Effector memory CD4-positive, alpha-beta T cell (primary cell): Measurements from ENCODE around the gene ANGEL1.

Experiments
- DNase-seq, 3 donors: peaks; one replicate each; pipeline ENCODE4 v3.0.0-alpha.2; 2020
- H3K27ac ChIP-seq: 2 replicates; pipeline ENCODE4 v1.7.0; 2013; ENCODE audit warnings: mild to moderate bottlenecking, low read length, moderate library complexity; ENCODE audit not compliant: insufficient read depth, poor library complexity, severe bottlenecking
- H3K27me3 ChIP-seq: replicated peaks from 2 replicates; pipeline ENCODE4 v1.7.0; 2013; ENCODE audit warnings: mild to moderate bottlenecking, low read length; ENCODE audit not compliant: insufficient read depth, control insufficient read depth, poor library complexity, severe bottlenecking
- H3K36me3 ChIP-seq: 2 replicates; pipeline ENCODE4 v1.7.0; 2013; ENCODE audit warnings: mild to moderate bottlenecking, low read length, moderate library complexity; ENCODE audit not compliant: control insufficient read depth, insufficient read depth
- H3K4me1 ChIP-seq: 2 replicates; pipeline ENCODE4 v1.7.0; 2013; ENCODE audit warnings: low read length, mild to moderate bottlenecking; ENCODE audit not compliant: control insufficient read depth, insufficient read depth, poor library complexity, severe bottlenecking
- H3K4me3 ChIP-seq: 2 replicates; pipeline ENCODE4 v1.7.0; 2013; ENCODE audit warnings: low read length, low read depth, mild to moderate bottlenecking; ENCODE audit not compliant: insufficient read depth, poor library complexity, severe bottlenecking
- H3K9me3 ChIP-seq: 2 replicates; pipeline ENCODE4 v1.7.0; 2013; ENCODE audit warnings: mild to moderate bottlenecking, low read length, moderate library complexity; ENCODE audit not compliant: control insufficient read depth

Gene ANGEL1

DNA sequence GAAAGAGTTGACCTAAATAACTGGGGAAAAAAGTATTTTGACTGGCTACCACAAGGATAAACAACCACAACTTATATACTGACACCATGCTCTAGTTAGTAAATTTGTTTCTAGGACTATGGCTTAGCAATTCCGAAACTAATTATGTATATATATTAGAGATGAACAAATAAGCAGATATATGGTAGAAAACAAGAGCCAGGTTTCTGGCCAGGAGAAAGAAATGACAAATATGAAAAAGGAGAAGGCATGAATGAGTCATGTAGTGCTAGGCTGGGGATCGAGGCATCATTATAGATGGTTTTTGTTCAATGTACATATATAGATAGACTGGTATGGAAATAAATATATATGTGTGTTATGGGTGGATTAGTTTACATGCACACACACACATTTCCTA is 8.0 kb upstream of the ANGEL1 start:
- no peak for DNase-seq
- Histone ChIP-seq H3K4me3 (no peak overlapping the region), H3K27ac (no peak overlapping the region), H3K27me3 (no peaks in the 10 kb centered on the region), H3K4me1 (no peaks in the 10 kb centered on the region), H3K36me3 (no peaks in the 10 kb centered on the region), H3K9me3 (no peaks in the 10 kb centered on the region)

DNA sequence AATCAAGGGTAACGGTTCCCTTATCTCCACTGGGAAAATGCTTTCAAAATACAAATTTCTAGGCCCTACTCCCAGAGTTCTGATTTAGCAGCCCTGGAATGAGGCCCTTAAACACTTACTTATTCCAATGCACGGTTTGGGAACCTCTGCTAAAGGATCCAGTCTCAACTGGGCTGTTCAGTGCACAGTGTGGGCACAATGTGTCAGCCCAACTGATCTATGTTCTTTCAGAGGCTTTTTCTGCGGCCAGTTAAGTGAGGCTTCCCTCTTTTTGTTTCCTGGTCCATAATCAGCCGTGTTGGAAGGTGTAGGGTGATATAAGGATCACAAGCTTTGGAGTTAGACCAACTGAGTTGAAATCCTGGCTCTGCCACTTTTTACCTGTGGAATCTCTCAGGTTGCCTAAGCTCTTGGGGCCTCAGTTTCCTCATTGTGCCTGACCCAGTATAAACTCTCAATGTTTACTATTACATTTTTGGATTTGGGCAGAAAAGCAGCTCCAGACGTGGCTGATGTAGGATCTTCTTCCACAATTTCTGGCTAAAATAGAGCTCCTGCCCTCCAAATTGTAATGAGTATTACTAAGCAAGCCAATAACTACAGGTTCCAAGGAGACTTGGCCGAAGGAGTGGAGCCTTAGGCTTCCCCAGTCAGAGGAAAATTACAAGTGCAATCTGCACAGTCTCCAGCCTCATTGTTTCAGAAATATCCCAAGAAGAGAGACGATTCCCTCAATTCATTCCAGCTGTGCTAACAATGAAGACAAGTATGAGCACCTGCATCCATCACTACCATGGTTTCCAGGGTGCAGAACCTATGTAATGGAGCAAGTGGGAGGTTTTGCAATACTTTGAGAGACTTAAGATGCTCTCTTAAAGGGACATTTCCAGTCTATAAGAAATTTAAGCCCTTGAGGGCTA is 2.3 kb upstream of the ANGEL1 start:
- Histone ChIP-seq H3K27ac (no peak overlapping the region), H3K36me3 (no peaks in the 10 kb centered on the region), H3K27me3 (no peaks in the 10 kb centered on the region), H3K4me3 (no peak overlapping the region), H3K4me1 (peaks cover 20% of the 10 kb centered on the region), H3K9me3 (no peaks in the 10 kb centered on the region)
- no peak for DNase-seq

DNA sequence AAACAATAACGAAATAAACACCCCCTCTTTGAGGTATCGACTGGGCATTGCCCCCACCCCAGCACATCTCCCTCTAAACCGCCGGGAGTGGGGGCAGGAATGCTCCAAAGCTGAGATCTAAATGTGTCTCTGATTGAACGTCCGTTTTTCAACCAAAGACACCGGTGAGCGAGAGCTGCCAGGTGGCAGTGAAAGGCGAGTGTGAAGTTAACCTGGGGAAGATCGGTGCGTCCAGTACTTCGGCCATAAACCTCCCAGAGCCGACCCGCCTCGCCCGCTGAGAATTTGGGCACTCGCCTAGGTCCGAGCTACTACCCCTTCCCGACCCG is 625 bp downstream of the ANGEL1 start:
- peak overlapping the region; percentile 93 for H3K4me3 ChIP-seq
- peaks cover 11% of the 10 kb centered on the region for H3K36me3 ChIP-seq
- peak overlapping the region; percentile 64 for H3K27ac ChIP-seq
- no peaks in the 10 kb centered on the region for H3K27me3 ChIP-seq
- H3K9me3 ChIP-seq = no peaks in the 10 kb centered on the region
- no peak for DNase-seq
- H3K4me1 ChIP-seq = peaks cover 20% of the 10 kb centered on the region

DNA sequence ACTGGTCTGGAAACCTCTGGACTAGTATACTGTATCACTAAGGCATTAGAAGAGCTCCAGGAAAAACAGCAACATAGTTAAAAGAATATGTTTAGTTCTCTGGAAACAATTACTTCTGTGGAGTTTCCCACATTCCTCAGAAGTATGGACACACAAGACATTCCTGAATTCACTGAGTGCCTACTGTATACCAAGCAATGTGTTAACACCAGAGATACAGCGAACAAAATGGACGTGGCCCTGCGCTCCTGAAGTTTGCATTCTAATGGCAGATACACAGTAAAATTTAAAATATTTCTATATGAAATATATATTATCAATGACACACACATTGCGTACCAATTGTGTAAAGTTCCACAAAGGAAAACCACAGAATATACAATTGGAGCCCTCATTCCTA is 1.1 kb downstream of the ANGEL1 start:
- Histone ChIP-seq H3K9me3 (no peaks in the 10 kb centered on the region), H3K4me1 (peaks cover 20% of the 10 kb centered on the region), H3K27me3 (no peaks in the 10 kb centered on the region), H3K27ac (peak overlapping the region; percentile 1), H3K36me3 (peaks cover 15% of the 10 kb centered on the region), H3K4me3 (peak overlapping the region; percentile 93)
- no peak for DNase-seq

DNA sequence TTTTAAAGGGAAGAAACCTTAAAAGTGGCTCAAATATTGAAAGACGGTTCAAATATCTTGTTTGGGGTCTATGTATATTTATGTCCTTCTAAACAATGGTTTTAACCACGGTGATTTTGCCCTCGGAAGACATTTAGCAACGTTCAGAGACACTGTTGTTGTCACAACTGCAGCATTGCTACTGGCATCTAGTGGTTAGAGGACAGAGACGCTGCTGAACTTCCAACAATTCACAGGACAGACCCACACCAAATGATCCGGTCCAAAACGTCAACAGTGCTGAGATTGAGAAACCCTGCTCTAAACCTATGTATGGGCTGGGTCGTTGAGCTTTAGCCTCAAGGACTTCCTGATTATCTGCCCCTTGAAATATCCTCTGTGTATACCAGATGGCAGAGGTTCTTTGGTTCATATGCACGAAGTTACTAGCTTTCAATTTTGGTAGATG is 1.7 kb downstream of the ANGEL1 start:
- no peaks in the 10 kb centered on the region for H3K27me3 ChIP-seq
- H3K36me3 ChIP-seq = peaks cover 21% of the 10 kb centered on the region
- H3K27ac ChIP-seq = peak overlapping the region; percentile 1
- no peak for DNase-seq
- H3K4me1 ChIP-seq = peaks cover 20% of the 10 kb centered on the region
- peak overlapping the region; percentile 93 for H3K4me3 ChIP-seq
- no peaks in the 10 kb centered on the region for H3K9me3 ChIP-seq

DNA sequence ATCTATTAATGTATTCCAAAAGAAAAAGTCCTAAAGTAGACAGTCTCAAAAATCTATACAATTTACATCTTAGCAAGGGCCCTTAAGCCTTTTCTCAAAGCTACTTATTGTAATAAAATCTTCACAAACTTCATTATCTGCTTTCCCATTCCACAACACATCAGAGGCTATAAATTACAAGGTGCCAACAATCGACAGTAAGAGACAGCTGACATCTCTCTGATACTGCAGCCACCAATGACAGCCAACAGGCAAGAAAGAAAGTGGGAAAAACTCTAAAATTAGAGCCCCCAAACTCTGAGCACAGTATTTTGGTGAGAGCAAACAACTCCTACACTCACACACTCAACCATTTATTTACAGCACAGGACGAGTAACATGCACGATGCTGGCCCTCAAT is 2.2 kb downstream of the ANGEL1 start:
- DNase-seq = no peak
- Histone ChIP-seq H3K27me3 (no peaks in the 10 kb centered on the region), H3K9me3 (no peaks in the 10 kb centered on the region), H3K4me1 (peaks cover 20% of the 10 kb centered on the region), H3K27ac (no peak overlapping the region), H3K36me3 (peaks cover 26% of the 10 kb centered on the region), H3K4me3 (no peak overlapping the region)

DNA sequence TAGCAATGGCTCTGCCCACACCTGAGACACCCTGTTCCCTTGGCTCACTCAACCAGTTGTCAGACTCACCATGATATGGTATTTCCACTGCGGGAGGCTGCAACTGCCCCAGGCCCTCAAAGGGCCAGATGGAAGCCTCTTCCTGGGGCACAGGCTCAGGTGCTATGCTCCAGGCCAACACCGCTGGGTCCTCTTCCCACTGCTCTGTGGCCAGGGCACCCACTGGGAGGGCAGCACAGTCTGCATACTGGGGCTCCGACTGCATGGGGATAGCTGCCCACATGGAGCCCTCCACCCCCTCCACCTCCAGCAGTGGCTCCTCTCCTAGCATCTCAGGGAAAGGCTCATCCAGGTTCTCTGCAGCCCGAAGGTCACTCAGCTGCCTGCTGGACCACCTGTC is 3.7 kb downstream of the ANGEL1 start:
- no peak overlapping the region for H3K4me3 ChIP-seq
- H3K4me1 ChIP-seq = peaks cover 20% of the 10 kb centered on the region
- no peak overlapping the region for H3K27ac ChIP-seq
- peaks cover 37% of the 10 kb centered on the region for H3K36me3 ChIP-seq
- no peaks in the 10 kb centered on the region for H3K27me3 ChIP-seq
- no peaks in the 10 kb centered on the region for H3K9me3 ChIP-seq
- DNase-seq = no peak

DNA sequence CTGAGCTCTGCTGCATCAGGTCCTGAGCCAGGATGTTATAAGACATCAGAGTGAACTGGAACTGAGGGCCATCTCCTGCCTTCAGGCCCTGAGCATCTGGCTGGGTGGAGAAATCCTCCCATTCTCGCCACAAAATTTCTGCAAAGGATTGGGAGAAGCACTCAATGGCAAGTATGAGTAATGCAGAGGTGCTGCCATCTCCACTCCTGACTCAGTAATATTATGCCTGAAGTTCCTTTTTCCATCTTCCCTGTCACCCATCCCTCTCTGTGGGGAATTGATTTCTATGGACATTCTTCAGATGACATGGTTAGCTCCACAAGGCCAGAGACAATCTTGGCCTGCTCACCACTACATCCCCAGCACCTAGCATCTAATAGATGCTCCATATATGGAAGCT is 4.7 kb downstream of the ANGEL1 start:
- peaks cover 18% of the 10 kb centered on the region for H3K4me1 ChIP-seq
- H3K9me3 ChIP-seq = no peaks in the 10 kb centered on the region
- peaks cover 47% of the 10 kb centered on the region for H3K36me3 ChIP-seq
- H3K4me3 ChIP-seq = no peak overlapping the region
- no peak overlapping the region for H3K27ac ChIP-seq
- DNase-seq = no peak
- no peaks in the 10 kb centered on the region for H3K27me3 ChIP-seq

DNA sequence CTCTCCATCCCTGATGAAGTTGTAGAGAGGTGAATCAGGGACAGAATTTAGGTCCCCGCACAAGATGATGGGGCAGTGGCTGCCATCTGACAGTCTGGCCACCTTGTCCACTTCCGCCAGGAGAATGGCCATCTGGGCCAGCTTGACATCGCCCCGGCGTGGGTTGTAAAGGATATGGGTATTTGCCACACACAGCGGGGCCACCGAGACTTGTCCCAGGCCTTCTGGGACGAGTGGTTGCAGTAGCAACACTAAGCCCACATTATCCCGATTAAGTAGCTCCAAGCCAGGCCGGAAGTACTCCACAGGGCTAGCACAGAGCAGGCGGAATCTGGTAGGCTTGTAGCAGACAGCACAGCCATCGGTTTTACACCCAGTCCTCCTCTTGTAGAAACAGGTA is 6.2 kb downstream of the ANGEL1 start:
- Histone ChIP-seq H3K4me3 (no peak overlapping the region), H3K9me3 (no peaks in the 10 kb centered on the region), H3K4me1 (peaks cover 10% of the 10 kb centered on the region), H3K27ac (no peak overlapping the region), H3K27me3 (no peaks in the 10 kb centered on the region), H3K36me3 (peaks cover 60% of the 10 kb centered on the region)
- no peak for DNase-seq

DNA sequence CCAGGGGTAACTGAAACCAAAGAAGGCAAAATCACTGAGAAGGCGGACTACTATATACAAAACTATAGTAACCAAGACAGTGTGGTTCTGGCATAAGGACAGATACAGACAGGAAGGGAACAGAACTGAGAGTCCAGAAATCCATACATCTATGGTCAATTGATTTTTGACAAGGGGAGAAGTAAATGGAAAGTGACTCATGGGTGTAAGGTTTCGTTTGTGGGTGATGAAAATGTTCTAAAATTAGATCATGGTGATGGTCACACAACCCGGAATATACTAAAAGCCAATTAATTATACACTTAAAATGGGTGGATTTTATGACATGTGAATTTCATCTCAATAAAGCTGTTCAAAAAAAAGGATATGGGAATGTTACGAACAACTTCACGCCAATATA is 18.7 kb downstream of the ANGEL1 start:
- no peaks in the 10 kb centered on the region for H3K9me3 ChIP-seq
- peaks cover 31% of the 10 kb centered on the region for H3K36me3 ChIP-seq
- H3K27ac ChIP-seq = no peak overlapping the region
- DNase-seq = no peak
- no peaks in the 10 kb centered on the region for H3K27me3 ChIP-seq
- no peak overlapping the region for H3K4me3 ChIP-seq
- no peaks in the 10 kb centered on the region for H3K4me1 ChIP-seq
